Posterior cingulate gyrus (tissue), 11 donors: ENCODE results near the gene TTN.

Experiments used
- DNase-seq, 10 donors: peaks; one replicate each; pipeline versions ENCODE4 v3.0.0 to v3.0.0-alpha.2; 2020 to 2021; ENCODE audit warnings: mixed read lengths in 3 of 10
- intact Hi-C: fragments of 100-400 bp; cut with DNase I; formaldehyde crosslinking; loops from one replicate; pipeline ENCODE4 v1.15.1; 2023

TTN gene

GRCh38 chr2:178807227-178808008, at the start of gene TTN:
TTN (minus strand) TSS chr2:178807423; CDS start chr2:178804642, 2,781 bp downstream.
- DNase-seq = no peak
- intact Hi-C loops = no loop called here

GRCh38 chr2:178855151-178855550, 47.9 kb upstream of the TTN start:
- no peak for DNase-seq
- intact Hi-C loops = no loop called here

GRCh38 chr2:178848335-178848734, 41.1 kb upstream of the TTN start:
- DNase-seq = no peak
- intact Hi-C loops = no loop called here

GRCh38 chr2:178846458-178846802, 39.2 kb upstream of the TTN start:
- intact Hi-C loops = no loop called here
- DNase-seq = no peak

GRCh38 chr2:178845566-178846457, 38.6 kb upstream of the TTN start:
- no peak for DNase-seq
- intact Hi-C loops = no loop called here

- intact Hi-C loops = no loop called here
- DNase-seq = no peak
Measured at GRCh38 chr2:178844701-178845100, 37.5 kb upstream of the TTN start.

- intact Hi-C loops = no loop called here
- no peak for DNase-seq
Measured at GRCh38 chr2:178844269-178844668, 37.0 kb upstream of the TTN start.

GRCh38 chr2:178843697-178844096, 36.5 kb upstream of the TTN start:
- DNase-seq = no peak
- intact Hi-C loops = no loop called here

- no peak for DNase-seq
- intact Hi-C loops = no loop called here
Measured at GRCh38 chr2:178836807-178837206, 29.6 kb upstream of the TTN start.

- DNase-seq = no peak
- intact Hi-C loops = no loop called here
Measured at GRCh38 chr2:178834086-178834485, 26.9 kb upstream of the TTN start.

- no peak for DNase-seq
- intact Hi-C loops = no loop called here
Measured at GRCh38 chr2:178833382-178833781, 26.2 kb upstream of the TTN start.

GRCh38 chr2:178830451-178830850, 23.2 kb upstream of the TTN start:
- no peak for DNase-seq
- intact Hi-C loops = no loop called here

GRCh38 chr2:178829981-178830380, 22.8 kb upstream of the TTN start:
- no peak for DNase-seq
- intact Hi-C loops = no loop called here

GRCh38 chr2:178829299-178829960, 22.2 kb upstream of the TTN start:
- intact Hi-C loops = no loop called here
- no peak for DNase-seq

GRCh38 chr2:178828486-178828881, 21.3 kb upstream of the TTN start:
- intact Hi-C loops = no loop called here
- no peak for DNase-seq

GRCh38 chr2:178827739-178828485, 20.7 kb upstream of the TTN start:
- intact Hi-C loops = no loop called here
- no peak for DNase-seq

GRCh38 chr2:178827111-178827510, 19.9 kb upstream of the TTN start:
- DNase-seq = no peak
- intact Hi-C loops = no loop called here

GRCh38 chr2:178825183-178825582, 18.0 kb upstream of the TTN start:
- intact Hi-C loops = no loop called here
- no peak for DNase-seq

GRCh38 chr2:178824181-178824580, 17.0 kb upstream of the TTN start:
- DNase-seq = no peak
- intact Hi-C loops = no loop called here

GRCh38 chr2:178819992-178820391, 12.8 kb upstream of the TTN start:
- DNase-seq = no peak
- intact Hi-C loops = no loop called here
